GM18511 (cell line): ENCODE measurements around the gene G6PC2.
"Not testable (repeated sequence)": the region's sequence is repeated elsewhere in the genome, so short reads cannot be mapped to it uniquely, and the experiment has no call there.

Experiments used
- ATAC-seq: cut with Tn5 transposase; IDR thresholded peaks from one replicate; pipeline ENCODE4 v1.9.1; 2021; ENCODE audit warnings: mild to moderate bottlenecking, moderate library complexity; ENCODE audit not compliant: unreplicated experiment

G6PC2 gene

GRCh38 chr2:168901003-168901402, at the start of gene G6PC2:
Gene G6PC2, plus strand, starts transcription at chr2:168901291. Its CDS starts 41 bp downstream, at chr2:168901332.
- no peak for ATAC-seq

DNA sequence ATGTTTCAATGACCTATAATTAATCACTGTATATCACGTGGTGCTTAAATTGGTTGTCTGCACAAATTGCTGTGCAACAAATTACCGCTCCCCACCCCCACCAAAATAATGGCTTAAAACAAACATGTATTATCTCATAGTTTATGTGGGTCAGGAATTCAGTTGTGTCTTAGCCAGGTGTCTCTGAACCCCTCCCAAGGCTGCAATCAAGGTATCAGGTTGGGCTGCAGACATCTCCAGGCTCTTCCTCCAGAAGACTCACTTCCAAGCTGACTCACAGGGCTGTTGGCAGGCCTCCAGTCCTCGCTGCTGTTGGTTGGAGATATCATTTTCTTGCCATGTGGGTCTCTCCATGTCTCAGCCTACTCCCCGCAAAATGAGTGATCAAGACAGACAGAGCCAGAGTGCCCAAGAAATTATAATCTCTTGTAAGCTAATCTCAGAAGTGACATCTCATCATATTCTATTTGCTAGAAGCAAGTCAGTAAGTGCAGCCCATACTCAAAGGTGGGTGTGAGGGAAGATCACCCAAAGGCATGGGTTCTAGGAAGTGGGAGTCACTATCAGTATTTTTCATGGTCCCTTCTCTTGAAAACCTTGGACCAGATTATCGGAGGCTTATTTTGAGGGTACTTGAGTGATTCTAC, 49.3 kb upstream of the G6PC2 start:
- ATAC-seq = no peak

- ATAC-seq = no peak
Observed at GRCh38 chr2:168852481-168852880, 48.6 kb upstream of the G6PC2 start.

DNA sequence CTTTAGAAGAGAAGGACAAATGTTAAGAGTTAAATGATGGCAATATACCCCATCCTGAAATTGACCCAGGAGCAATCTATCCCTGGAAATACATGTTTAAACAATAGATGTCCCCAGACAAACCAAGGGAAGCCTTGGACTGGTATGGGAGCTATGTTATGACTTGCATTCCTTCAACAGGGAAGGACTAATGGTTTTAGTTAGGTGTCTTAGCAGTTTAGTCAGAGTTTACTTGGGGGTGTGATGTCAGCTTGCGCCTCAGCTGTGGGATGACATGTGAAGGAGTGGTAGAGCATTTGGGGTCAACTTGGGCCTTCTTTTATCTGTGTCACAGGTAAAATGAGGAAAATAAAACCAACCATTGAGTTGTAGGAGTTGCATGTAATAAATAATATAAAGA, 47.6 kb upstream of the G6PC2 start:
- no peak for ATAC-seq

DNA sequence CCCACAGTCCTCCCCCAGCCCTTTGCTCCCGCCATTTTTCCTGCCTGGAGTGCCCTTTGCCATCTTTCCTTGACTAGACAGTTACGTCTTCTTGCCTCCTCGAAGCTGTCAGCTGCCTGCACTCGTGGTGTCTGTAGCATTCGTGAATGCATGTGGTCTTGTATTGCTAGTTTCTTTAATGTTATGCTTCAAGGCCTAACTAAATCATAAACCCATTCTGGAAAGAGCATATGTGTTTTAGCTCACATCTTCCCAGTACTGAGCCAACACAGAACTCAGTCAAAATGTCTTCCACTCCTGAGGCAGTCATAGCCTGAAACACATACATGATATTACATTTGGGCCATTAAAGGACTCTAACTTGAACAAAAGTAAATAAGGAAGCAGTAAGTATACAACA, 46.4 kb upstream of the G6PC2 start:
- no peak for ATAC-seq

DNA sequence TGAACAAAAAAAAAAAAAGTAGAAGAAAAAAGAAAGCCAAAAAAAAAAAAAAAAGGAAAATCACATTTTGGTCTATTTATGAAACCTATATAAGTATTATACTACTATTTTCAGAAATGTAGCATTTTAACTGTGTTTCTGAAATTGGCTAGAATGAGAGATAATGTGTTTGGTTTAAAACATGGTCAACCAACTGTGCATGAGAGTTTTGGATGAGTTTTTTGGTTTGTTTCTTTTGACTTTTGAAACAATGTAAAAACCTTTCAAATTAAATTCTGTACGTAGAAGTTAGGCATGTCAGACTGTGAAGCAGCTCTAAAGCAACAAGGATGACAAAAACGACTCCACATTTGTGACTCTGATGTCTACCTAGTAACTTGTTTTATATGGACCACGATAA, 45.5 kb upstream of the G6PC2 start:
- ATAC-seq = no peak

GRCh38 chr2:168858146-168858545, 42.9 kb upstream of the G6PC2 start:
- ATAC-seq = no peak

GRCh38 chr2:168867164-168867563, 33.9 kb upstream of the G6PC2 start:
- not testable (repeated sequence) for ATAC-seq

DNA sequence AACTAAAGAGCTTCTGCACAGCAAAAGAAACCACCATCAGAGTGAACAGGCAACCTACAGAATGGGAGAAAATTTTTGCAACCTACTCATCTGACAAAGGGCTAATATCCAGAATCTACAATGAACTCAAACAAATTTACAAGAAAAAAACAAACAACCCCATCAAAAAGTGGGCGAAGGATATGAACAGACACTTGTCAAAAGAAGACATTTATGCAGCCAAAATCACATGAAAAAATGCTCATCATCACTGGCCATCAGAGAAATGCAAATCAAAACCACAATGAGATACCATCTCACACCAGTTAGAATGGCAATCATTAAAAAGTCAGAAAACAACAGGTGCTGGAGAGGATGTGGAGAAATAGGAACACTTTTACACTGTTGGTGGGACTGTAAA, 30.7 kb upstream of the G6PC2 start:
- not testable (repeated sequence) for ATAC-seq

- not testable (repeated sequence) for ATAC-seq
Observed at GRCh38 chr2:168870824-168871223, 30.3 kb upstream of the G6PC2 start.

GRCh38 chr2:168874368-168875054, 26.6 kb upstream of the G6PC2 start:
- ATAC-seq = no peak

DNA sequence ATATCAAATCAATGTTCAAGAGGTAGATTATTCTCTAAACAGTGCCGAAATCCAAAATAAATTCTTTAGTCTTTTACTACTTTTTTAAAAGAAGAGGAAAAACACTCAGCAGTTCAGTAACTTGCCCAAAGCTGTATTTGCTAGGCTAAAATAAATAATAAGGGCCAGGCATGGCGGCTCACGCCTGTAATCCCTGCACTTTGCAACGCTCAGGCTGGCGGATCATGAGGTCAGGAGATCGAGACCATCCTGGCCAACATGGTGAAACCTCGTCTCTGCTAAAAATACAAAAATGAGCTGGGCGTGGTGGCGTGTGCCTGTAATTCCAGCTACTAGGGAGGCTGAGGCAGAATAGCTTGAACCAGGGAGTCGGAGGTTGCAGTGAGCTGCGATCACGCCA, 18.9 kb upstream of the G6PC2 start:
- not testable (repeated sequence) for ATAC-seq

- ATAC-seq = no peak
Observed at GRCh38 chr2:168884975-168885374, 16.1 kb upstream of the G6PC2 start.

- peak; percentile 11 for ATAC-seq
Observed at GRCh38 chr2:168889635-168890005, 11.5 kb upstream of the G6PC2 start.

- peak; percentile 100 for ATAC-seq
Observed at GRCh38 chr2:168890006-168890782, 10.9 kb upstream of the G6PC2 start, which contains the start of gene SPC25. Gene SPC25, minus strand, starts transcription at chr2:168890430. Its CDS starts 911 bp downstream, at chr2:168889519.

DNA sequence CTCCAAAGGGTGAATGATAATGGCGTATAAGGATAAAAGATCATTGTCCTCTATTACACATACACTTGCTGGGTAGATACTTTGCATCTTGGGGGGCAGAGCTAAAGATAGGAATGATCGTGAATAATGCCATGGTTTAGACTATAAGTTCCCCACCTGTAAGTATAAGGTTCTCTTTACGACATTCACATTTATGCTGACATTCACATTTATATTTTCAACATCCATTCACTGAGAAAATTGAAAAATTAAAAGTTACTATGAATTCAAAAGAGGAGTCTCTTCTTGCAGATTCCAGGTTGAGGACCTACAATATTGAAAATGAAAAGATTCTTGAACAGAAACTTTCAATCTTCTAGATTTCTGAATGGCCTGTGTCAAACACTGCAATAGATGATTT, 8.8 kb upstream of the G6PC2 start:
- no peak for ATAC-seq

GRCh38 chr2:168894101-168894500, 7.0 kb upstream of the G6PC2 start:
- no peak for ATAC-seq

DNA sequence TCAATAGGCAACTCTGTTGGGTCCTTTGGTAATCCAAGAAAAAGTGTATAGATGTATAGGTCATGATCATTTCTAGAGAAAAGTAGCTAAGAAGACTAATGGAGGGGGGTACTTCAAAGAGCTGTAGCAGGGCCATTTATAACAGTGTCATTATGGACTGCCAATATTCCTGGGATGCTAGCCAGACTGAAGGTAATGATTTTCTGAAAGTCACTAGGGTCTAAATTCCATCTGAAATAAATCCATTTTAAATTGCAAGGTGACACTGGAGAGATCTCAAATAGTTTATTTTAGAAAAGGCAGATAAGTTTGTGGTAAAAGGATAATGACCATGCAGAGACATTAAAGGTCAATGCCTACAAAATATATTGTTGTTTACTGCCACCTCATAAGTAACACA, 6.4 kb upstream of the G6PC2 start:
- ATAC-seq = no peak

DNA sequence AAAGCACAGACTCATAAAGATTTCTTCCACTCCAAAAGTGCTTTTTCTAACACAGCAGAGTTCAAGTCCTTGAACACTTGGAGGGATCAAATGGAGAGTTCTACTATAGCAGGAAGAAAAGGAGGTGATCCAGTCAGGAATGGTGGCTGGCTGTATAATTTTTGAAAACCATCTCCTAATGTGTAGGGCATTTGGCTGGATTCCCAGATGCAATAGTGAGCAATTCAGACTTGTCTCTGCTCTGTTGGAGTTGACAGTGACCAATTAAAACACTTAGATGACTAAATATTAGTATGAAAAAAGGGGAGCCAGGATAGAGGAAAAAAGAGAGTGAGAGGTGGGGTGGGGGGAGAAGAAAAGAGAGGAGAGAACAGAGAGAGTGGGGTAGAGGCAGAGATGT, 5.3 kb upstream of the G6PC2 start:
- no peak for ATAC-seq

GRCh38 chr2:168896783-168897182, 4.3 kb upstream of the G6PC2 start:
- ATAC-seq = no peak

DNA sequence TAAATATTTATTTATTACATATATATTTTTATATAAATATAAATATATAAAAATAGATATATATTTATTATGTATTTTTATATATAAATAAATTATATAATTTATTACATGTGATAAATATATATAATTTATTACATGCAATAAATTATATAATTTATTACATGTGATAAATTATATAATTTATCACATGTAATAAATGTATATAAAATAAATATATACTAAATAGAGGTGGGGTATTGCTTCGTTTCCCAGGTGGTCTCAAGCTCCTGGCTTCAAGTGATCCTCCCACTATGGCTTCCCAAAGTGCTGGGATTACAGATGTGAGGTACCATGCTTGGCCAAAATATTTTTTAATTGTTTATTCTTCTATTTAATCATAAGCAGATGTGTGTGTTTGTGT, 3.6 kb upstream of the G6PC2 start:
- ATAC-seq = no peak

DNA sequence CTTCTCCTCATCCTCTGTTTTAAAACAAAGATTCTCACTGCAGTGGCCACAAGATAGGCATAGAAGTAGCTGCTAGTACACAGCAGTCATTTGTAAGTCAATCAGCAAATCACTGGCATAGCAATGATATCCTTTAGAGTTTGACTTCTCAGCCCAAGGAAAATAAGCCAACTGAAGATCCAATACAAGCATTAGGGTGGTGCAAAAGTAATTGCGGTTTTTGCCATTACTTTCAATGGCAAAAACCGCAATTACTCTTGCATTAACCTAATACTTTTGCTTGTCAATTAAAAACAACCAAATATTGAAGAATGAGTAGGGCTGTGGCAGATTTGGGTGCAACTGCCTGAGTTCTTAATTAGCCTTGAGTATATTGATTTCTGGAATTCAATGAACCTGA, 2.8 kb downstream of the G6PC2 start:
- ATAC-seq = no peak
